GM21360 (cell line): ENCODE results near the gene TLE4.
"Not testable (repeated sequence)": the region's sequence is repeated elsewhere in the genome, so short reads cannot be mapped to it uniquely, and the experiment has no call there.

ENCODE experiments used
- ATAC-seq: cut with Tn5 transposase; IDR thresholded peaks from one replicate; pipeline ENCODE4 v1.9.1; 2021; ENCODE audit warnings: mild to moderate bottlenecking, moderate library complexity; ENCODE audit not compliant: unreplicated experiment

The TLE4 gene

DNA sequence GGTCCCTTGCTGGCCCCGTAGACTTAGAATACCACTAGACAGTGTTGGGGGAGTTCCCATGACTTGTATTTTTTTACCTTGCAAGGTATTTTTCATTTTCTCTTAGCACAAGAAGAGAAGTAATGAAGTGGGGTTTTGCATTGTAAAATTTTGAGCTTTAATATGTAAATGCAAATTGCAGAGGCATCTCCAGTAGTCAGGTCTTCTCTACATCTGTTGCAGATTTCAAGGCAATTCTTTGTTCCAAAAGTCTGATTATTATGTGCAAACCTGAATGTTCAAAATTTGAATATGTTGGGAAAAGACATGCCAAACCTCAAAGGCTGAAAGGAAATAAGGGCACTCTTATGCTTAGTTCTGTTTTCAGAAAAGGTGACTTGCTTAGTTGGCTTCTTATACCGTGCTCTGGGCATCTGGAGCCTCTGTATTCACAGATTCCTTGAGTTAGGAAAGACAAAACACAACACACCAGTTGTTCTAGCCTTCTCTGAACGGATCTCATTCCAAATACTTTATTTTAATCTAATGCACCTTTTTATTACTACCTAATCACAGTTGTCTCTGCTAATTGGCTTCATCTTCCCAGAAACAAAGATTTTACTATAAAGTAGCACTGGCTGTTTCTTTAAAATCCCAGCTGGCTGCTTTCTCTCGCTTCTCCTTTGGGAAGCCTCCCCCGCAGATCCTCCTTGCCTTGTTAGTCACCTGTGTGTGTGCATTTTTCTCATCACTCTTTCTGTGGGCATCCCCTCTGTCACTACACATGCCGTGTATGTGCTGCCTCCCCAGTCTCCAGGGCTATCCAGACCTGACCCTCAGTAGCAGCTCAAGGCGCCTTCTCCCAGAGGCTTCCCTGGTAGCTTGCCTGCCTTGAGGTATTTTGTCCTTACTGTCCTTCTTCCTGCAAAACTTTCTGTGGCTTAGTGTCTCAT, 138.2 kb downstream of the TLE4 start:
- ATAC-seq = no peak

GRCh38 chr9:79711874-79712273, 140.1 kb downstream of the TLE4 start:
- ATAC-seq = no peak

GRCh38 chr9:79719021-79719420, 147.3 kb downstream of the TLE4 start:
- no peak for ATAC-seq

DNA sequence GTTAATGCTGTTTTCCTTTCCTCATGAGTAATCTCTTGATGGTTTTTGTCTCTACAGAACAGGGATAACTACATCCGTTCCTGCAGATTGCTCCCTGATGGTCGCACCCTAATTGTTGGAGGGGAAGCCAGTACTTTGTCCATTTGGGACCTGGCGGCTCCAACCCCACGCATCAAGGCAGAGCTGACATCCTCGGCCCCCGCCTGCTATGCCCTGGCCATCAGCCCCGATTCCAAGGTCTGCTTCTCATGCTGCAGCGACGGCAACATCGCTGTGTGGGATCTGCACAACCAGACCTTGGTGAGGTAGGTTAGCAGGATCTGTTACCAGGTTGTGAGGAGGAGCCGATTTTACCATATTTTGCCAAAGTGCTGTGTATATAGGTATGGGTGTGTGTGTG, 148.2 kb downstream of the TLE4 start:
- ATAC-seq = no peak

- peak; percentile 74 for ATAC-seq
Observed at GRCh38 chr9:79731171-79731890, 159.6 kb downstream of the TLE4 start.

- ATAC-seq = no peak
Observed at GRCh38 chr9:79735023-79735779, 163.4 kb downstream of the TLE4 start.

DNA sequence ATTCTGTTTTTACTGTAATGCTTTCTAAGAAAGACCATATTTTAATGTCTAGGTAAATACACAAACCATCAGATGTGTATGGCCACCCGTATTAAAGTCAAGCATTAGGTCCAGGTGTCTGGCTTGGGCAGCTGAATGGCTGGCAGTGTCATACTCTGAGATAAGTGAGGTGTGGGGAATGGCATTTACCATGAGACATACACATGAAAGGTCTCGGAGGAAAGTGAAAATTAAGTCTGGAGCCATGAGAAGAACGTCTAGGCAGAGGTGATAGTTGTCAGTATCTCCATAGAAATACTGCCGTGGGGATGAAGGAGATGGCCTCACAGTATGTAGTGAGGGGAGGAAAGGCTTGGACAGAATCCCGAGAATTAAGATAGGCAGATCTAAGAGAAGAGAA, 164.3 kb downstream of the TLE4 start:
- ATAC-seq = no peak

DNA sequence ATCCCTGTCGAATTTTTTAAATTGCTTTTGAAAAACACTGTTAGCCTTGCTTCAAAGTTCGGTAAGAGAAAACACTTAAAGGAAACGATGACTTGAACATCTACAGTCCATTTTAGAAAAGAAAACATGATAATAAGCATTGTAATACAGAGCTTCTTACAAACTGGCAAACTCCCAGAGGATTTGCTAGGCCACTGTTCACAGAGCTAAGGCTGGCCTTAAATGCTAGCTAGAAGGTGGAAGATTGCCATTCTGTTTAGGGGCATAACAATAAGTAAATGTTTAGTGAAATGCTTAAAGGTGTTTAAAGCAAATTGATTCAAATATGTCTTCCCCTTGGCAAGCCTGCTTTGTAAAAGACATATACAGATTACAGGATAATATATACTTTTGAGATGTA, 169.6 kb downstream of the TLE4 start:
- ATAC-seq = no peak

DNA sequence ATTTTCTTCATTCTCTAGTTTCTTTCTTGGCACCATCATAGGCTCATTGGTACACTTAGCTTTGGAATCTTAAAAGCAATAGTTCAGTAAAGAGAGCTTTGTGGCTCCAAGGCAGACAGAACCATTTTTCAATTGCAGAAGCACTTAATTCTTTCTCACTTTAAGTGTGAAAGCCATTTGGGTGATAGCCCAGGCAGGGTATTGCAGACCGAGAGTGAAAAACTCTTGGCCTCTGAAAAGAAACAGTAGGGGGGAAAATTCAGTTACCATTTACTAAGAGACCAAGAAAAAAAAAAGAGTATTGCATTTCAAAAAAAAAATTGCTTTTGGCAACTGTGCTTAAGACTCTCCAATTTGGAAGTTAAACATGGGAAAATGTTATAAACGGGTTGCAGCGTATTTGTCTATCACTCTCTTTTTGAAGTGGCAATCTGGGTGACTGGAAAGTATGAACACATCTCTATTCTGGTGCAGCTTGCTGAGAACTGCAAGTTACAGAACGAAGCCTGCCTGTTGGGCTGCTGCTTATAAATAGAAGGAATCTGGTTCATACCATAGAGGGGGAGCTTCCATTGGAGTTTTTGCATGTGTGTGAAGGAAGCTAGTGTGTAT, 170.5 kb downstream of the TLE4 start:
- ATAC-seq = no peak

- no peak for ATAC-seq
Observed at GRCh38 chr9:79744521-79744920, 172.8 kb downstream of the TLE4 start.

DNA sequence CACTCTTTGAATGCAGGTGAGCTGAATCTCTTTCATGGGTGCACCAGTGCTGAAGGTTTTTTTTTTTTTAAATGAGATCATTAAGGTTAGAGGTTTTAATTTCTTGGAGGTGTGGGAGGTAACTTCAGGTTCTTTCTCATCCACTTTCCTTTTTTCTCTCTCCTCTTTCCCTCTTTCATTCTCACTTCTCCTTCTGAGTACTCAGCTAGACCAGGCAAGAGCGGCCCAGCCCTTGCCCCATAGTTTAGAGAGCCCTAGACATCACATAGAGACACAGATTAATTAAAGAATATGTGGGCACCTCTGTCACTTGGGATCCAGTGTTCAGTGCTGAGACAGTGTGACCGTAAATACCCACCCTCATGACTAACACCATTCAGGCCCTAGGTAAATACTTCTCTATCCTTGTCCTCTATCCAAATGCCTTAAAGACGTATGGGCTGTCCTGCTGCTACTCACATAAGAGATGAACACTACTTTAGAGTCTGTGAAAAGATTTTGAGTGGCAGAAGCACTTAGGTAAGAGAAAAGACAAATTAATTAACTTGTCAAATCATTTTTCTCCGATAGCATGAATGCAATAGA, 174.1 kb downstream of the TLE4 start:
- ATAC-seq = no peak

DNA sequence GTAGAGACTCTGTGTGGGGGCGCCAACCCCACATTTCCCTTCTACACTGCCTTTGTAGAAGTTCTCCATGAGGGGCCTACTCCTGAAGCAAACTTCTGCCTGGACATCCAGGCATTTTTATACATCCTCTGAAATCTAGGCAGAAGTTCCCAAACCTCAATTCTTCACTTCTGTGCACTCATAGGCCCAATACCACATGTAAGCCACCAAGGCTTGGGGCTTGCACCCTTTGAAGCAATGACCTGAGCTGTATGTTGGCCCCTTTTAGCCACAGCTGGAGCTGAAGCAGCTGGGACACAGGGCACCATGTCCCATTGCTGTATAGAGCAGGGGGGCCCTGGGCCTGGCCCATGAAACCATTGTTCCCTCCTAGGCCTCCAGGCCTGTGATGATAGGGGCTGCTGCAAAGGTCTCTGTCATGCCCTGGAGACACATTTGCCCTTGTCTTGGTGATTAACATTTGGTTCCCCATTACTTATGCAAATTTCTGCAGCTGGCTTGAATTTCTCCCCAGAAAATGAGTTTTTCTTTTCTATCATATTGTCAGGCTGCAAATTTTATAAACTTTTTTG, 180.2 kb downstream of the TLE4 start:
- ATAC-seq = not testable (repeated sequence)

- no peak for ATAC-seq
Observed at GRCh38 chr9:79756414-79756813, 184.6 kb downstream of the TLE4 start.

DNA sequence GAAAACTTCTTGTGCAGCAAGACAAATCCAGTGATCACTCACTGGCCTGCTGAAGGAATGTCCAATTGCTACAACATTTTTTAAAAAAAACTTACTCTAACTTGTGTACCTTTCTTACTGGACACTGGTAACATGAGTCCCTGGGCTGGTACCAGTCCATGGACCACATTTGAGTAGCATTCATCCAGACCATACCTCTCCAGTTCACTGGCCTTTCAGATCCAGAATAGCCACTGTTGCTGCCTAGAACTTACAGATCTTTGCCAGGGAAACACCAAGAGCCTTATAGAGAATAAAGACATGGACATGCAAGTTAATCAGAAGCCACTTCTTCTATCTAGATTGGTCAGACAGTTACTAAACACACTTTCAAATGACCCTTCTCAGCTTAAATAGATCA, 185.3 kb downstream of the TLE4 start:
- ATAC-seq = no peak

DNA sequence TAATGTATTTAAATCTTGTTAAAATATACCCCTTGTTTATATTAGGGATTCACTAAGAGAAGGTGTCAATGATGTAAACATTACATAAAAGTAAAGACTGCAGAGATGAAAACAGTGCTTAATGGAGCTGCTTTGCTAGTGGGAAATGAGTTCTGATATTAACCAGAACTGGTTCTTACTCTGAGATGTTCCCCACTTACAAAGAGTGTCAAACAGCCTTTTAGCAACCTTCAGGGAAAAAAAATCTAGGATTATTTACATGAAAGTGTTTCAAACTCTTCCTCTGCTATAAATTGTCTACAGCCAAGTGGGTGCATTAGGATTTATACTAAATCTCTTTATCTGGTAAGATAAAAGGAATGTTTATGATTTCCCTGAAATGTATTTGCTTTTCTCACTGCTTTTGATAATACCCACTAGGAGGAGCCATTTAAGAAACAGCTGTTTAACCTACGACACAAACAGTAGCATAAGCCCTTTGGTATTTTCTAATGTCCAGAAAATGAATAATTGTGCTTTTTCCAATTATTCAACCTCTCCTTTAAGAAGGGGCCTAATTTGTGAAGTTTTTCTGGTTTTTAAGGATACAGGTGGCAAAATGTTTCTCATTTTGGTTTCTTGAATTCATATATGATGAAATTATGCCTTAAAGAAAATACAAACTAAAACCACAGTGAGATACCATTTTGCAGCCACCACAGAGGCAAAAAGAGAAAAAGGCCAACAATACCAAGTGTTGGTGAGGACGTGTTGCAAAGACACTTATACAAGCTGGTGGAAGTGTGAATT, 186.3 kb downstream of the TLE4 start:
- no peak for ATAC-seq

- no peak for ATAC-seq
Observed at GRCh38 chr9:79759460-79759859, 187.7 kb downstream of the TLE4 start.

GRCh38 chr9:79762070-79762469, 190.3 kb downstream of the TLE4 start:
- ATAC-seq = no peak

GRCh38 chr9:79763671-79764285, 192.0 kb downstream of the TLE4 start:
- no peak for ATAC-seq

DNA sequence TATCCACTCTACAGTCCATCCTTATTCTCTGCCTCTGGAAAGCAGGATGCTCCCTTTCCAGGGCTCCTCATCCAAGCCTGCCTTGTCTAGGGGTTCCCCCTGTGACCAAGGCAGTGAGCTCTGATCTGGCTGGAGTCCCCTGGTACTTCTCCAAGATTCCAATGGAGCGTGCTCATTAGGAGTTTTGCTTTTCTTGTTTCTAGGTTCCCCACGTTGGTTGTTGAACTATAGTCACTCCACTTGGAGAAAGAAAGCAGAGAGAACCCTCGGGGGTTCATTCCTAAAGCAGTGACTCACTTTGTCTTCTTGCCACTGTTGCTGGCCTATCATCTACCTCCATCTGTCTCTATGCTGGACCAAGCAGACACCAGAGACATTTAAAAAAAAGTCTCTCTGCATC, 192.6 kb downstream of the TLE4 start:
- no peak for ATAC-seq
